CD4-positive, alpha-beta T cell treated with Interleukin-17A for 4 hours (primary cell): Measurements from ENCODE around the gene MRPL39.
A peak's percentile ranks its signal among the peaks of the same experiment; 100 is the strongest.

Source experiments
- DNase-seq: peaks from one replicate; pipeline ENCODE4 v3.0.0-alpha.2; 2020; ENCODE audit warnings: mixed read lengths

MRPL39 gene

DNA sequence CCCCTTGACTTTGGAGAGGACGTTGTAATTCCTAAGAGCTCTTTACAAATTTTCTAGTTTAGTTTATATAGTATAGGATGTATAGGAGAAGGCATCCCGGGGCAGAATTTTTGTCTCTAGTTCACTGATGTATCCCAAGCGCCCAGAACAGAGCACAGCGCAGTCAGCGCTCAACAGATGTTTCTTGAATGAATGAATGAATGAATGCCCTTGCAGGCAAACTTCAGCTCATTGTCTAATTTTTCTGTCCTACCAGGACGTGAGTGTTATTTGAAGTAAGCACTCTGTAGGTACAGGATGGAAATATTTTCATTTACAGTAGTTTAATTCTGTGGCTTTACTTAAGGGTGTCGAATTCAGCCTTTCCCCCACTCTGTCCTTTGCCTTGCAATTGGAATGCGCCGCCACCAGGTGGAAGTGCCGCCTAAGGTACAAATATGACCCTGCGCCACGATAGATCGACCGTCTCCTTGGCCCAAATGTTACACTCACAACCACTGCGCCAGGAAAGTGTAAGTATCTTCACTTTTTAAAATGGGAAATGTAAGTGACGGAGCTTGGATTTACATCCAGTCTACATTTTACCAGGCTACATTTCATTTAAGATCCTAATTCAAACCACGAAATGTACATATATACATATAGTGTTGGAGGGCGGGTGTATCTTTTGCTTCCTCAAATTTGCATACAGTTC, 910 bp upstream of the MRPL39 start:
- peak; percentile 82 for DNase-seq

- DNase-seq: no peak
These were observed 17.4 kb downstream of the MRPL39 start for GRCh38 chr21:25589887-25590286.

GRCh38 chr21:25586791-25587190, 20.5 kb downstream of the MRPL39 start:
- DNase-seq: no peak

DNA sequence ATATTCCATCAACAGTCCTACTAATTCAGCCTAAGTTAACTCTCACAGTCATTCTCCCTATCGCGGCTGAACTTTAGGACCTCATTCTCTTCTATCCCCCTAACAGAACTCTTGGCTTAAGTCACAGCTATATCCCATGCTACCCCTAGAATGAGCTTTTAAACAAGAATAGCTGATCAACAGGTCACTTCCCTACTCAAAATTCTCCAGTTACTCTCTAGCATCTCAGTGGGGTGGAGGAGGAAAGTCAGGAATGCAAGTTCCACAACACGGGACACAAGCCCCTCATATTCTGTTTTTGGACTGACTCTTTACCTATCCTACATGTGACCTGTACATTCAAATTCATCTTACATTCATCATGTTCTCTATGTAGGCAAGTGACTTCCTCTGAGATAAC, 21.0 kb downstream of the MRPL39 start:
- no peak for DNase-seq

GRCh38 chr21:25584833-25585676, 22.2 kb downstream of the MRPL39 start:
- no peak for DNase-seq

GRCh38 chr21:25583370-25584130, 23.7 kb downstream of the MRPL39 start:
- no peak for DNase-seq

GRCh38 chr21:25582888-25583287, 24.4 kb downstream of the MRPL39 start:
- DNase-seq: no peak

GRCh38 chr21:25582164-25582790, 25.0 kb downstream of the MRPL39 start:
- DNase-seq: no peak

DNA sequence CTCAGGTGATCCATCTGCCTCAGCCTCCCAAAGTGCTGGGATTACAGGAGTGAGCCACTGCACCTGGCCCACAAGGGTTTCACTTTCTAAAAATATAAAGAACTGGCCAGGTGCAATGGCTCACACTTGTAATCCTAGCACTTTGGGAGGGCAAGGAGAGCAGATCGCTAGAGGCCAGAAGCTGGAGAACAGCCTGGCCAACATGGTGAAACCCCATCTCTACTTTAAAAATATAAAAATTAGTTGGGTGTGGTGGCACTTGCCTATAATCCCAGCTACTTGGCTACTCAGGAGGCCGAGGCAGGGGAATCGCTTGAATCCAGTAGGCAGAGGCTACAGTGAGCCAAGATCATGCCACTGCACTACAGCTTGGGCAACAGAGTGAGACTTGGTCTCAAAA, 25.7 kb downstream of the MRPL39 start:
- no peak for DNase-seq

DNA sequence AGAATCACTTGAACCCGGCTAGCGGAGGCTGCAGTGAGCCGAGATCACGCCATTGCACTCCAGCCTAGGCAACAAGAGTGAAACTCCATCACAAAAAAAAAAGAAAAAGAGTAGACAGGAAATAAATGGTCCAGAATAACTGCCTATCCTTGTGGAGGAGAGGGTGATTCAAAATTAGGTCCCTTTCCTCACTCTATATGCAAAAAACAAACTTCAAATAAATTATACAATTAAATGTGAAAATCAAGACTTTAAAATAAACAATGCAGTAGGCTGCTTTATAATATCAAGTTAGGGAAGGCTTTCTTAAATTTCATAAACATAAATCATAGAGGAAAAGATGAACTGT, 26.4 kb downstream of the MRPL39 start:
- no peak for DNase-seq

GRCh38 chr21:25579226-25580013, 27.9 kb downstream of the MRPL39 start:
- no peak for DNase-seq

GRCh38 chr21:25578056-25578961, 29.0 kb downstream of the MRPL39 start:
- DNase-seq: no peak

DNA sequence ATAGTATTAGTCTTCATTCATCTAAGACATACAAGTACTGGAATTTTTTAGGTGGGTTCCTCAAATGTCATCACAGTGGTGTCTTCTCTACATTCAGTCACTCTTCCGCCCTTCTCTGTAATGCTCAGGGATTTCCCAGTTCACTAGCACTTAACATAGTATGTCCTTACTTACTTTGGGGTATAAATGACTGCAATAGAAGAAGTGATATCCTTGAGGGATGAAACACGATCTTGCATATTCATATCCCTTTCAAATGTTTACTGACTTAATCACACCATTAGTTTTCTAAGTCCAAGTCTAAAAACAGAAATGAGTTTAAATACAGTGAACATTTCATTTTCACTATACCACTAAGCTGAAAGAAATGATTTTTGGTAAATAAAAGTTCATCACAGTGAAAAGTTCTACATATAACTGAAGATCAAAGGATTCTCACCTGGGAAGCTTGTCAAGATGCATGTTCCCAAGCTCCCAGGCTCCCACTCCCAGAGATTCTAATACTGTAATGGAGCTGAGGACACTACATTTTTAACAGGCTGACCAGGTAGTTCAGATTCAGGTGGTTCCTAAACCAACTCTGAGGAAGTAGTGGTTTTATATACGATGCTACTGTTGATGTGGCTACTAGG, 29.7 kb downstream of the MRPL39 start:
- no peak for DNase-seq

DNA sequence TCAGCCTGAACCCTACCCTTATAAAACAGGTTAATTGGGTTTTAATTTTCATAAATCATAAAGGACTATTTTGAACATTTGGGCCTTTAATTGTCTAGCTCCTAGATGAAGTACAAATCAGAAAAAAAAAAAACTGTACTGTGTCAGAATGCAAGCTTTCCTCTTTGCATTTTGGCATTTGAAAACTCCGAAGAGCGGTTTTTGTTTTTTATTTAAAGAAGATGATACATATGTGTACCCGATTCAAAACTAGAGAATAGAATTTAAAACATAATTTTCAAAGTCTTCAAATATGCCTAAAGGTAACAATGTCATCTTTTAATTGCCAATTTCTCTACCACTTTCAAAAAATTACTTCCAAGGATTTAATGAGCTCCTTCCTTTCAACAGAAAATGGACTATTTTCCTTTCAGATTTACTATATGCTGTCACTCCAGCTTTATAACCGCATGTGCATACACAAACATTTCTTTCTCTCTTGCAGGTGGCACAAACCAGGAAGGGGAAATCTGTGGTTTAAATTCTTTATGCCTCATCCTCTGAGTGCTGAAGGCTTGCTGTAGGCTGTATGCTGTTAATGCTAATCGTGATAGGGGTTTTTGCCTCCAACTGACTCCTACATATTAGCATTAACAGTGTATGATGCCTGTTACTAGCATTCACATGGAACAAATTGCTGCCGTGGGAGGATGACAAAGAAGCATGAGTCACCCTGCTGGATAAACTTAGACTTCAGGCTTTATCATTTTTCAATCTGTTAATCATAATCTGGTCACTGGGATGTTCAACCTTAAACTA, 33.7 kb downstream of the MRPL39 start:
- DNase-seq: peak; percentile 50

- no peak for DNase-seq
These were observed 34.4 kb downstream of the MRPL39 start for GRCh38 chr21:25572861-25573310.

- no peak for DNase-seq
These were observed 35.6 kb downstream of the MRPL39 start for GRCh38 chr21:25571726-25572121.

DNA sequence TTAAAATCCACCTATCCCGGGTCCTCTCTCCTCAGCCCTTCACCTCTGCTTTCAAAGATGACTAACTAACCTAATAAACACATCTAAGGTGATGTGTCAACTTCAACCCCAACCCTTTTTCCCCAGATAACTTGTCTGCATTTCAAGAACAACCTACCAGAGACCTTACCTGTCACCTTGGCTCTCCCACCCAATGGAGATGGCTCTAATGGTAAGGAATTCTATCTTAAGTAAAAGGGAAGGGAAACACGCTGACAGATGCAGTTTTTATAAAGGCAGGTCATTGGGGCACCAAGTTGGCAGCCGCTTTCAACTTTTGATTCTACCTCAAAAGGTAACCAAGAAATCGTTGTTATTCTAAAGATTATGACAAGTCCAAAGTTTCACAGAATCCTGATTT, 37.6 kb downstream of the MRPL39 start:
- no peak for DNase-seq

GRCh38 chr21:25569084-25569483, 38.2 kb downstream of the MRPL39 start:
- no peak for DNase-seq

- peak; percentile 28 for DNase-seq
These were observed 39.0 kb downstream of the MRPL39 start for GRCh38 chr21:25568246-25568645.

- no peak for DNase-seq
These were observed 39.8 kb downstream of the MRPL39 start for GRCh38 chr21:25567472-25567871.
